Activated naive CD4-positive, alpha-beta T cell treated with anti-CD3 and anti-CD28 coated beads, Interleukin-2, amount 50 U/mL, for 72 hours (primary cell): ENCODE measurements around the gene C19orf44. TPM values are rescaled to one million over a fixed set of nuclear protein-coding genes. Genes with fewer than 3 reads are reported as not detected.

Source experiments
- ATAC-seq, 2 donors: fragments of 150-1000 bp; cut with Tn5 transposase; 2 replicates each; pipeline ENCODE4 v1.10.0; 2021; ENCODE audit warnings: mild to moderate bottlenecking in 2 of 2, moderate library complexity in 2 of 2
- DNase-seq, 2 donors: peaks; one replicate each; pipeline ENCODE4 v3.0.0; 2021 to 2022; ENCODE audit warnings: low spot score in 2 of 2
- H3K27ac Mint-ChIP-seq, 2 donors: one replicate each; pipeline ENCODE4 v1.8.0; 2022; ENCODE audit warnings: mild to moderate bottlenecking in 2 of 2, mixed read lengths in 2 of 2
- H3K36me3 Mint-ChIP-seq, 2 donors: one replicate each; pipeline ENCODE4 v1.8.0; 2022; ENCODE audit warnings: mixed read lengths in 2 of 2
- H3K9me3 Mint-ChIP-seq, 2 donors: one replicate each; pipeline ENCODE4 v1.8.0; 2022; ENCODE audit warnings: mixed read lengths in 2 of 2
- total RNA-seq, 2 donors: library from RNA; stranded (reverse); gene quantifications; one replicate each; pipeline ENCODE4 v1.2.3, GENCODE V29; 2022

Gene C19orf44
- total RNA-seq, 2 donors from 2014 or later: 3.1 to 4.3 TPM

DNA sequence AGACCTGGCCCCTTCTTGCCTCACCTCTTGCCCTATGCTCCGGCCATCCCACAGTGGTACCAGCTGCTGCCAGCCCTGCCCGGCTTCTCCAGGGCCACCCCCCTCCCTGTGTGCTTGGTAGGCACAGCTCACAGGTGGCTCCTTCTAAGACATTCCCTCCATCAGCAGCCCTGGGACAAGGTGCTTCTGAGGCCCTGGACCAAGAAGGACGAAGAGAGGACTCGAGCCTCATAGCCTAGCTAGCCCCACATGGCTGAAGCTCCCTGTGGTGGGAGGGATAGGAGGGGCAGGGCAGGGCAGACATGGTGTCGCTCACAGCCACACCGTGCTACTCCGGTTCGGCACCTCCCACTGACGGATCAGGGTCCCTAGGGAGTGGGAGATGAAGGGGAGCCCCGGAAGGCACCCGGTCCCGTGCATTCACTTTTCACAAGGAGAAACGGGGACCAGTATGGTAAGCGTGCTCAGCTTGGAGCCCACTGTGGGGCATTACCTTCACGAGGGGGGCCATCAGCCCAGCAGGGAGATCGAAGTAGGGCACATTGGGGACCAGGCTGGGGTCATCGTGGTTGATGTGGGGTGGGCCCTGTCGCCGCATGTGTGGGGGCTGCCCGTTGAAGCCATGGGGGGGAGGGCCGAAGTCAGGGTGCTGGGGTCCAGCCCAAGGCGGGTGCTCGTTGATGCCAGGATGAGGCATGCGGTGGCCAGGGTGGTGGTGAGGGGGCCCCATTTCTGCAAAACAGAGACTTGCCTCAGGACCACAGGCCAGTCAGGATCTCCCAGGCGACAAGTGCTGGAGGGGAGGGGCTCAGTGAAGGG is 26.6 kb downstream of the C19orf44 start:
- no peak for DNase-seq
- Mint-ChIP-seq H3K9me3 (no peaks in the 10 kb centered on the region), H3K36me3 (peaks cover 0 to 3% of the 10 kb centered on the region in 2 donors), H3K27ac (peak overlapping the region; percentile 19 to 65)
- ATAC-seq: no peak

DNA sequence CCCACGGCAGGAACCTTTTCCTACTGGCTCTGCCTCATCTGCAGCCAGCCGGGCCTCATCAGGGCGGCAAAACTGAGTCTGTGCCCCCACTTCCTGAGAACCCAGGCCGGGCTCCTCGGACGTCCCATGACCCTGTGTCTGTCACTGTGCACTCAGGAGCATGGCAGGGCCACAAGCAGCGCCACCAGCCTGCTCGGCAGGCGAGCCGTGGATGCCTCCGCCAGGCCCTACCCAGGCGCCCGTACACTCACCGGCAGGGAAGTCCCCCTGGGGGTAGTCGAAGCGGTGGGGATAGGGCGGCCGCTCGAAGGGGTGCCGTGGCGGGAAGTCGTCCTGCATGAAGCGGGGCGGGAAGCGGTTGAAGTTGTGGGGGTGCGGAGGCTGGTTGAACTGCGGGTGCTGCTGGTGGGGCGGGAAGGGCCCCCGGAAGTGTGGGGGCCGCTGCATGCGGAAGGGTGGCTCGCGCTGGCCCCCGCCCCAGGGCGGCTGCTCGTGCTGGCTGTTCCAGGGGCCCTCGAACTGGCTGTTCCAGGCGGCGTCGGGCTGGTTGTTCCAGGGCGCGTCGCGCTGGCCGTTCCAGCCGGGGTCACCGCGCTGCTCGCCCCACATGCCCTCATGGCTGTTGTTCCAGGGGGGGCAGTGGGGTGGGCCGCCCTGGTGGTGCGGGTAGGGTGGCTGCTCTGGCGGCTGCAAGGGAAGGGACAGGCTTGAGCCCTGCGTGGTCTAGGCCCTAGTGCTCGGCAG is 29.0 kb downstream of the C19orf44 start:
- Mint-ChIP-seq H3K36me3 (peaks cover 0 to 4% of the 10 kb centered on the region in 2 donors), H3K9me3 (no peaks in the 10 kb centered on the region), H3K27ac (no peak overlapping the region)
- no peak for DNase-seq
- no peak for ATAC-seq

DNA sequence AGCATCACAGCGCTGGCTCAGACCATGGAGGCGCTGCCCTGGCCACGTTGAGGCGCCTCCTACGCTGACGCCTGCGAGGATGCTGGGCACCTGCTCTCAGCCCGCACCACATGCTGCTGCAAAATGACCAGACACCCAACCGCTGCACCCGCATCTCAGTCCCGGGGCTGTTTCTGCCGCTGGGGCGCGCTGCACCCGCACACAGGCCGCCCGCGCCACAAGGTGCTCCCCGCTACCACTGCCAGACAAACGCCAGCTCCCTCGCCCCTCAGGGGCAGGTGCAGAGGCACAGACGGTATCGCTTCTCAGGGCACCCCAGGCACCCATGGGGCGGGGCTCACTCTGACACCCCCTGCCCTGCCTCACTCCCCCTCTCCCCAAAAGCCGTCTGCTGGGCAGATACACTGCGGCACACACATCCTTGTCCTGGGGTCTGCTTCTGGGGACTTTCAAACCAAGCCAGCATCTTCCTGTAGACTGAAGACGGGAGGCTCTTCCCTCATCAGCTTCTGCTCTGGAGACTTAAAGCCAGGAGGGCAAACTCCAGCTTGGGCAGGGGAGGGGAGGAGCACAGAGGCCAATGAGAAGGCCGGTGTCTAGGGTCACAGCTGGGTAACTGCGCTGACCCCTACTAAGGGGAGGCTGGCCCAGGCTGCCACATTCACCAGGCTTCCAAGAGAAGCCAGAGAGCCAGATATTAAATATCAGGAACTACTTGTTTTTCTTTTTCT is 29.7 kb downstream of the C19orf44 start:
- ATAC-seq: no peak
- H3K36me3 Mint-ChIP-seq: peaks cover 0 to 4% of the 10 kb centered on the region in 2 donors
- H3K27ac Mint-ChIP-seq: no peak overlapping the region
- no peak for DNase-seq
- no peaks in the 10 kb centered on the region for H3K9me3 Mint-ChIP-seq

GRCh38 chr19:16527334-16527935 is 31.2 kb downstream of the C19orf44 start:
- no peak for DNase-seq
- ATAC-seq: no peak
- peaks cover 6 to 10% of the 10 kb centered on the region in 2 donors for H3K36me3 Mint-ChIP-seq
- peak overlapping the region in 1 of 2 donors; percentile 26 for H3K27ac Mint-ChIP-seq
- H3K9me3 Mint-ChIP-seq: no peaks in the 10 kb centered on the region

DNA sequence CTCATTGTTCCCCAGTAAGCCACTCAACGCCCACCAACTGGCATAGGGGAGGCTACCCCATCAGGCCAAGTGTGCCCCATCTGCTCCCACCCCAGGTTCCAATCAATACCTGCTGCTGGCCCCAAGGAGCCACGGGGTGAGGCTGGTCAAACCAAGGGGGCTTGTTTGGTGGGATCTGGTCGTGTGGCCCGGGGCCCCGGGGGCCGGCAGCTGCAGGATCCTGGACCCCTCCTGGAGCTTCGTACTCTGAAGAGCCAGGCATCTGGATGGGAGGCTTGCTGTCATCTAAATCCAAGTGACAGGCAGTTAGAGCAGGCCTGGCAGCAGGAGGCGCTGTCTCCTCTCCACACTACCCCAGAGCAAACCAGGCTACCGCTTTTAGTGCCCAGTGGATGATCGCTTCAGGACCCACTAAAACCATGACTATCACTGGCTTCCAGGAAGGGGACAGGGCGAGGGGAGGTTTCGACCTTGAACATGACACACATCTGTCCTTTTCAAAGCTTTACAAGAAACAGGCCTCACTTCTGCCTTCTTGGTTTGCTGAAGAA is 31.9 kb downstream of the C19orf44 start:
- no peaks in the 10 kb centered on the region for H3K9me3 Mint-ChIP-seq
- ATAC-seq (peak in 1 of 2 donors; percentile 50), DNase-seq (peak in 1 of 2 donors; percentile 41)
- peak overlapping the region; percentile 26 to 29 for H3K27ac Mint-ChIP-seq
- H3K36me3 Mint-ChIP-seq: peaks cover 6 to 10% of the 10 kb centered on the region in 2 donors

- no peaks in the 10 kb centered on the region for H3K9me3 Mint-ChIP-seq
- H3K27ac Mint-ChIP-seq: peak overlapping the region in 1 of 2 donors; percentile 53
- ATAC-seq (no peak), DNase-seq (no peak)
- peaks cover 10% of the 10 kb centered on the region in 2 donors for H3K36me3 Mint-ChIP-seq
These were observed 33.4 kb downstream of the C19orf44 start for GRCh38 chr19:16529466-16530144.

DNA sequence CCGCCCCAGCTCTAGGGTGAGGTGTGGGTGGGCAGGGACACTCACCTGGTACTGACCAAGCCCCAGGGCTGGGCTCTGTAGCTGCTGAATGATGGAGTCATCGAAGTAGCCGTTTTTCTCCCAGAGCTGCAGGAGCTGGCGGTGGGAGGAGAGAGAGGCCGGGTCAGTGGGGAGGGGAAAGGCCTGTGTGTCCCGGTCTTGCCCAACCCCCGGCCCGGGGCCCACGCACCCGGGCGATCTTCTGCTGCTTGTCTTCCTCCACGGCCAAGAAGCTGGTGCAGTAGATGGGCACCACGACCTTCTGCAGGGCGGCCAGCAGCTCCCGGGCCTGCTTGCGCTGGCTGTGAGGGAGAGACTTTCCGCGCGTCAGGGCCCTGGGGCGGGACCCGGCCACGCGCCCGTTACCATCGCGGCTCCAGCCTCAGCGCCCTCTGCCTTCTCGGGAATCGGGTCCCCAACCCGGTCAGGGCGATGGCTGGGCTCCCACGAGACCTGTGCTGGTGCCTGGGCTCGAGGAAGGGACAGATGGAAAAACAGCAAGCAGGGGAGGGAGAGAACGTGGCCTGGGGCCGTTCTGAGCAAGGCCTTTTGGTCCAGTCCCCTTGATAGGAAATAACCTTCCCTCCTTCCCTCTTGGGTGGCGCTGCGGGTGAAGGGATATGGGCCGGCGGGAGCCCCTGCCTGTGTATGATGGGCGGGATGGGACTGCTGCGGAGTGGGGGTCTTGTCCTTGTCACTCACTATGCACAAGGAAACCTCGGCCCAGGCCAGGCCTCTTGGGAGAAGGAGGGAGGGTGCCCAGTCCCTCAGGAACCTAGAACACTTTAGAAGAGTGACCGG is 34.6 kb downstream of the C19orf44 start:
- DNase-seq (no peak), ATAC-seq (no peak)
- Mint-ChIP-seq H3K9me3 (no peaks in the 10 kb centered on the region), H3K27ac (no peak overlapping the region), H3K36me3 (peaks cover 10% of the 10 kb centered on the region in 2 donors)

GRCh38 chr19:16531380-16531669 is 35.1 kb downstream of the C19orf44 start:
- H3K27ac Mint-ChIP-seq: no peak overlapping the region
- peaks cover 10% of the 10 kb centered on the region in 2 donors for H3K36me3 Mint-ChIP-seq
- ATAC-seq (no peak), DNase-seq (no peak)
- H3K9me3 Mint-ChIP-seq: no peaks in the 10 kb centered on the region

- peaks cover 16% of the 10 kb centered on the region in 2 donors for H3K36me3 Mint-ChIP-seq
- DNase-seq (no peak), ATAC-seq (no peak)
- no peak overlapping the region for H3K27ac Mint-ChIP-seq
- H3K9me3 Mint-ChIP-seq: no peaks in the 10 kb centered on the region
These were observed 36.4 kb downstream of the C19orf44 start for GRCh38 chr19:16532440-16533234.

DNA sequence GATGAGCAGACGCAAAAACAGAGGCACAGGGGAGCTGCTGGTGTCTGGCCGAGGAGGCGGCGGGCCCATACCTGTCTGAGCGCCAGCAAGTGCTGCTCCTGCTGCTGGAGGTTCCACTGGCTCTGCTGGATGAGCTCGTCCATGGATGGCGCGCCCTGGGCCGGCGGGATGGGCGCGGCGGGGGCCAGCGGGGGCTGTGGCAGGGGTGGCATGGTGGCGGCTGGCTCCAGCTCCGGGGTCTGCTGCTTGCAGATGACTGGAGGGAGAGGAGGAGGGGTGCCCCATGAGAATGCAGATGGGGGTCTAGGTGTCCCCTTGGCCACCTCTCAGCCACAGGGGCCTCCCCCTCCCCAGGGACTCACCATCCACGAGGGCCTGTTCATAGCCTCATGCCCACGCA is 39.2 kb downstream of the C19orf44 start:
- Mint-ChIP-seq H3K27ac (peak overlapping the region in 1 of 2 donors; percentile 90), H3K9me3 (no peaks in the 10 kb centered on the region), H3K36me3 (peaks cover 31 to 34% of the 10 kb centered on the region in 2 donors)
- no peak for DNase-seq
- ATAC-seq: no peak

- no peak for ATAC-seq
- Mint-ChIP-seq H3K27ac (peak overlapping the region in 1 of 2 donors; percentile 90), H3K36me3 (peaks cover 31 to 36% of the 10 kb centered on the region in 2 donors), H3K9me3 (no peaks in the 10 kb centered on the region)
- DNase-seq: no peak
These were observed 39.9 kb downstream of the C19orf44 start for GRCh38 chr19:16536130-16536529.

- Mint-ChIP-seq H3K27ac (peak overlapping the region; percentile 76 to 90), H3K36me3 (peaks cover 35 to 38% of the 10 kb centered on the region in 2 donors), H3K9me3 (no peaks in the 10 kb centered on the region)
- no peak for DNase-seq
- ATAC-seq: no peak
These were observed 40.9 kb downstream of the C19orf44 start for GRCh38 chr19:16537111-16537510.

- Mint-ChIP-seq H3K36me3 (peaks cover 44 to 48% of the 10 kb centered on the region in 2 donors), H3K27ac (peak overlapping the region; percentile 94 to 97), H3K9me3 (no peaks in the 10 kb centered on the region)
- ATAC-seq: no peak
- DNase-seq: no peak
These were observed 44.8 kb downstream of the C19orf44 start for GRCh38 chr19:16540948-16541347.

- DNase-seq (peak in 1 of 2 donors; percentile 15), ATAC-seq (peak in 1 of 2 donors; percentile 2)
- peak overlapping the region; percentile 94 to 97 for H3K27ac Mint-ChIP-seq
- H3K36me3 Mint-ChIP-seq: peaks cover 44 to 48% of the 10 kb centered on the region in 2 donors
- H3K9me3 Mint-ChIP-seq: no peaks in the 10 kb centered on the region
These were observed 45.4 kb downstream of the C19orf44 start for GRCh38 chr19:16541526-16542044.
